Panc1 (cell line): ENCODE data around the gene RNGTT.

ENCODE experiments used
- CTCF ChIP-seq: fragments of 450-650 bp; IDR thresholded peaks from 2 replicates; pipeline ENCODE4 v1.5.1; 2017; ENCODE audit warnings: mild to moderate bottlenecking
- POLR2AphosphoS5 ChIP-seq: IDR thresholded peaks from 2 replicates; pipeline ENCODE4 v1.6.1; 2012; ENCODE audit warnings: mild to moderate bottlenecking, low read depth, low read length, moderate library complexity
- SIN3A ChIP-seq: IDR thresholded peaks from 2 replicates; pipeline ENCODE4 v1.6.1; 2012; ENCODE audit warnings: low read depth, mild to moderate bottlenecking, low read length, moderate library complexity, borderline replicate concordance; ENCODE audit not compliant: insufficient read depth

- TF ChIP-seq CTCF = no peak
- TF ChIP-seq SIN3A = no peak
- no peak for TF ChIP-seq POLR2AphosphoS5
Measured at GRCh38 chr6:88631830-88632229, 331.6 kb downstream of the RNGTT start.
